ENCODE measurements around the gene PRKCB.

DNA sequence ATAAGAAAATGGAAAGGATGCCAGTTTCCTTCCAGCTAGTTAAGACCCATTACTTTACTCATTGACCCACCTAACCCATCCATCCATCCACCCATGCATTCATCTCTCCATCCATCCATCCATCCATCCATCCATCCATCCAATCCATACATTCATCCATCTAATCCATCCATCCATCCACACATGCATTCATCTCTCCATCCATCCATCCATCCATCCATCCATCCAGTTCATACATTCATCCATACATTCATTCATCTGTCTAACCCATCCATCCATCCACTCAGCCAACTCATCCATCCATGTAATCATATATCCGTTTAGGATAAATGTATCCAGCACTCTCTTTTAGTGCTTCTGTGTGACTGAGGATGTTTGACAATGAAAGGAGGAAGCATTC lies 241.5 kb downstream of the PRKCB start:
- TF ChIP-seq, protein P1, sequence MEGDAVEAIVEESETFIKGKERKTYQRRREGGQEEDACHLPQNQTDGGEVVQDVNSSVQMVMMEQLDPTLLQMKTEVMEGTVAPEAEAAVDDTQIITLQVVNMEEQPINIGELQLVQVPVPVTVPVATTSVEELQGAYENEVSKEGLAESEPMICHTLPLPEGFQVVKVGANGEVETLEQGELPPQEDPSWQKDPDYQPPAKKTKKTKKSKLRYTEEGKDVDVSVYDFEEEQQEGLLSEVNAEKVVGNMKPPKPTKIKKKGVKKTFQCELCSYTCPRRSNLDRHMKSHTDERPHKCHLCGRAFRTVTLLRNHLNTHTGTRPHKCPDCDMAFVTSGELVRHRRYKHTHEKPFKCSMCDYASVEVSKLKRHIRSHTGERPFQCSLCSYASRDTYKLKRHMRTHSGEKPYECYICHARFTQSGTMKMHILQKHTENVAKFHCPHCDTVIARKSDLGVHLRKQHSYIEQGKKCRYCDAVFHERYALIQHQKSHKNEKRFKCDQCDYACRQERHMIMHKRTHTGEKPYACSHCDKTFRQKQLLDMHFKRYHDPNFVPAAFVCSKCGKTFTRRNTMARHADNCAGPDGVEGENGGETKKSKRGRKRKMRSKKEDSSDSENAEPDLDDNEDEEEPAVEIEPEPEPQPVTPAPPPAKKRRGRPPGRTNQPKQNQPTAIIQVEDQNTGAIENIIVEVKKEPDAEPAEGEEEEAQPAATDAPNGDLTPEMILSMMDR (IDR thresholded peaks at IDR 0.05), result no peak
- no peak for TF ChIP-seq EP300 (IDR thresholded peaks at IDR 0.05)

Data from gastroesophageal sphincter (tissue), 3 donors.